KOPT-K1 (cell line): Measurements from ENCODE around the gene MRGPRF.

ENCODE experiments used
- H3K27ac ChIP-seq: fragments of 200-600 bp; sonication (generic); 2 replicates; pipeline ENCODE4 v1.5.1; 2016; ENCODE audit warnings: antibody characterized with exemption, mild to moderate bottlenecking, low read depth, low read length; ENCODE audit not compliant: poor library complexity, severe bottlenecking
- H3K36me3 ChIP-seq: fragments of 200-600 bp; sonication (generic); 2 replicates; pipeline ENCODE4 v1.5.1; 2017; ENCODE audit warnings: antibody characterized with exemption, mild to moderate bottlenecking, low read length, moderate library complexity; ENCODE audit not compliant: insufficient read depth
- H3K9me3 ChIP-seq: fragments of 200-600 bp; sonication (generic); 2 replicates; pipeline ENCODE4 v1.5.1; 2017; ENCODE audit warnings: antibody characterized with exemption, low read length, mild to moderate bottlenecking; ENCODE audit not compliant: insufficient read depth, poor library complexity, severe bottlenecking

Gene MRGPRF

DNA sequence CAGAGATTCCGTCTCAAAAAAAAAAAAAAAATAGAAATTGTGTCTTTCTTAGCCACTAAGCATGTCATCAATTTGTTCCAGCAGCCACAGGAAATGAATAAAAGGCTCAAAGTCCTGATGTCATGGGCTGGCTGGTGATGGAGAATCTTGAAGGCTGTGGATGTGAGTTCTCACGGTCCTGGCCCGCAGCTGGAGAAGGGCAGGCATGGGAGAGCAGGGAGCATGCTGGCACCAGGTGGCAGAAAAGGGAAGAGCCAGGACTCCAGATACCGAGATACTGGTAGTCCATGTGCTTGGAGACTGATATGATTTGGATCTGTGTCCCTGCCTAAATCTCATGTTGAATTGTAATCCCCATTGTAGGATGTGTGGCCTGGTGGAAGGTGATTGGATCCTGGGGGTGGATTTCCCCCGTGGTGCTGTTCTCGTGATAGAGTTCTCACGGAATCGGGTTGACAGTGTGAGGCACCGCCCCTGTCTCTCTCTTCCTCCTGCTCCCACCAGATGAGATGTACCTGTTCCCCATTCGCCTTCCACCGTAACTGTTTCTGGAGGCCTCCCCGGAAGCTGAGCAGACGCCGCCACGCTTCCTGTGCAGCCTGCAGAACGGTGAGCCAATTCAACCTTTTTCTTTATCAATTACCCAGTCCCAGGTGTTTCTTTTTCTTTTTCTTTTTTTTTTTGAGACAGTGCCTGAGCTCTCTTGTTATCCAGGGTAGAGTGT, 50.4 kb downstream of the MRGPRF start:
- Histone ChIP-seq H3K9me3 (no peaks in the 10 kb centered on the region), H3K27ac (peak overlapping the region; percentile 45), H3K36me3 (no peaks in the 10 kb centered on the region)

- no peak overlapping the region for H3K27ac ChIP-seq
- no peaks in the 10 kb centered on the region for H3K9me3 ChIP-seq
Measured at GRCh38 chr11:68961245-68961644, 51.8 kb downstream of the MRGPRF start.

GRCh38 chr11:68960294-68961071, 52.6 kb downstream of the MRGPRF start:
- Histone ChIP-seq H3K9me3 (no peaks in the 10 kb centered on the region), H3K27ac (no peak overlapping the region), H3K36me3 (no peaks in the 10 kb centered on the region)

More at GRCh38 chr11:68961245-68961644, 51.8 kb downstream of the MRGPRF start:
- no peaks in the 10 kb centered on the region for H3K36me3 ChIP-seq

GRCh38 chr11:68959465-68960293, 53.4 kb downstream of the MRGPRF start:
- Histone ChIP-seq H3K9me3 (no peaks in the 10 kb centered on the region), H3K36me3 (no peaks in the 10 kb centered on the region), H3K27ac (no peak overlapping the region)

DNA sequence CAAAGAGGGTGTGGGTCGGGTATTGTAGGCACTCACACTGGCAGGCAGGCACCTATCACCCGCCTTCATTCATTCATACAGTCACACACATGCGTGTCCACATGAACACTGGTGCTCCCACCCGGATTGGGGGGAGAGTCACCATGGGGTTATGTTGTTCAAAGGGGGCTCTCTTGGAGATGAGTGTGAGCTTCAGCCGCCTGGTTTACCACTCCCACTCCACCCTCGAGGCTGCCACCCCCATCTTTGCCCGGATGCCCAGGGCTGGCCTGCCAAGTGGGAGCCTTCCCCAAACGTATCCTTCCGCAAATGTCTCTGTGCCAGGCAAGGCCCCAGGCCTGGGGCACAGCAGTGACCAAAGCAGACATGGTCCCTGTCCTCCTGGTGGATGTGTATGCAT, 54.8 kb downstream of the MRGPRF start:
- H3K27ac ChIP-seq: no peak overlapping the region
- H3K9me3 ChIP-seq: no peaks in the 10 kb centered on the region
- no peaks in the 10 kb centered on the region for H3K36me3 ChIP-seq

DNA sequence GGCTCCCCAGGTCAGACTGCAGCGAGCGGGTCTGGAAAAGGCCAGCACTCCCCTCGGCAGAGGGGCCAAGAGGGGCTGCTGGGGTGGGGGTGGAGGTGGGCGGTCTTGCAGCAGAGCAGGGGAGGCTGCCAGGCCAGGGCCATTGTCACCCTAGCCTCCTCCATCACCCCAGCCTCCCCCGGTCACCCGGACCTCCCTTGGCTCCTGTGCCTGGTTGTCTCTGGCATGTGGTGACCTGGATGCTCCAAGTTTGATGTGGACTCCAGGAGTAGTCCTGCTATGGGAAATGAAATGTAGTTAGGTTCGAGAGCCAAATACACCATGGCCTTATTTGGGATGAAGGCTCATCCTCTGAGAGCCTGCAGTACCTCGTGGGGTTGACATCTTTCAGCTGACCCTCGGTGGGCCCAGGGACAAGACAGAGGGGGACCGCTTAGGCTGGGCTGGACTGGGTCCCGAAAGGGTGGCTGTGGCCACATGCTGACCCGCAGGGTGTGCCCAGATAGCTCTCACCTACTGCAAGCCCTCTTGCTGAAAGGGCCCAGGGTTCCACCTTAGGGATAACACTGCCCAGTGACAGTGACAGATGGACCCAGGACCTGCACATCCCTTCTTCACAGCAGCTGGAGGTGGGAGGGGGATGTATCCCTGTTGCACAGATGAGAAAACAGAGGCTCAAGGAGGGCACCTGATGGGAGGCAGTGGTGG, 56.3 kb downstream of the MRGPRF start:
- no peaks in the 10 kb centered on the region for H3K36me3 ChIP-seq
- H3K9me3 ChIP-seq: no peaks in the 10 kb centered on the region
- H3K27ac ChIP-seq: no peak overlapping the region

DNA sequence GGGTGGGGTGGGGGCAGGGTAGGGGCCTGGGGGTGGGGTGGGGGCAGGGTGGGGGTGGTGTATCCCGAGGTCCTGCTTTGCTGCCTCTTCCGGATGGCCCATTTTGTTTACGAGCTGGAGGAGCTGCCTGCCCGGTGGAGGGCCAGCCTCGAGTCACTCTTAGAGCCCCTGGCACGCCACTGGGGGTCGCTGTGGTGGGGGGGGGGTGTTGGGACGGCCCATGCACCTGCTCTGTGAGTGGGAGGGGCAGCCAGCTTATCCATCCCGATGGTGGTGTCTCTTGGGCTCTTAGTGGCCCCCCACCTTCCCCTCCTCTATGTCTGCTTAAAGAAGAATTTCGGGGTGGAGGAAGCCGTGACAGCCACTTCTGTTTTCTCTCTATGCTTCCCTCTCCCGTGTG, 56.9 kb downstream of the MRGPRF start:
- Histone ChIP-seq H3K9me3 (no peaks in the 10 kb centered on the region), H3K36me3 (no peaks in the 10 kb centered on the region), H3K27ac (no peak overlapping the region)

DNA sequence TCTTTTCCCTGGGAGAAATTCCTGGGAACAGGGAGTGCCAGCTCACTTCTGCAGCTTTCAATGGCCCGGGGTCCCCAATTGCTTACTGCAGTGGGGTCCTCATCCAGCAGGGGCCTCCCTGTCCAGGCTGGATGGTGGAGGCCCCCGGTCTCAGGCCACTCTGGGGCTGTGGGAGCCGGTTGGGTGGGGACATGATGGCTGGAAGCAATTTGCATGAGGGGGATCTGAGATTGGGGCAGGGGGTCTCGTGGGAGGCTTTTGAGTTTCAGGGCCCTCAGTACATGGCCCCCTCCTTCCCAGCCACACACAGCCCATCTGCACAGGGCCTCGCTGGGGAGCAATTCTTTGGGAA, 57.5 kb downstream of the MRGPRF start:
- no peaks in the 10 kb centered on the region for H3K9me3 ChIP-seq
- H3K27ac ChIP-seq: no peak overlapping the region
- H3K36me3 ChIP-seq: no peaks in the 10 kb centered on the region

DNA sequence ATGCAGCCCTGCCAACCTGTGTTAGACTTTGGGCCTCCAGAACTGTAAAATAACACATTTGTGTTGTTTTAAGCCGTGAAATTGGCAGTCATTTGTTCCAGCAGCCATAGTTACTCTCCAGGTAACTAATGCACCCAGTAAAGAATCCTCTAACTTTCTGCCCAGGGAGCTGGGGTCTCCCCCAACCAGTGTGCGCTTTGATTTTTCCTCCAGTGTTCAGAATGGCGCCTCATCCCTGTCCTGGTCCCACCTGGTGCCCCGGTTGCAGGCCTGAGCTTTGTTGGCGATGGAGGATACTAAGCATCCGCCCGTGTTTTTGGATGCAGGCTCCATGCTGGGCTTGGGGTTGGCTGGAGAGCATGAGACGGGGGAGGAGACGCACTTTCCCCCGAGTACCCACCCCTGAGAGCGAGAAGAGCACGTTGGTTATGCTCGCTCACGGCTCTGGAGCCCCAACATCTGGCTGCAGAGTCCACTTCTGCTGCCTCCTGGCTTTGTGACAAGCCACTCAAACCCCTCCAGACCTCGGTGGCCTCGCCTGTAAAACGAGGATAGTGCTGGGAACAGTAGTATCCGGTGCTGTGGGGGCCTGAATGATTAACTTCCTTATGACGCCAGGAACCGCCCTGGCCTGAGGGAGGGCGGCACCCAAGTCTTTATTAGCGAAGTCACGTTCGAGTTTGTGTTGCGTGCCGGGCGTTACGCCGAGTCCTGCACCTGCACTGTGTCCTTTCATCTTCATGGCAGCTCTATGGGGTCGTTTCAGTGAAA, 58.0 kb downstream of the MRGPRF start:
- no peak overlapping the region for H3K27ac ChIP-seq
- no peaks in the 10 kb centered on the region for H3K9me3 ChIP-seq

More for the DNA sequence above, 58.0 kb downstream of the MRGPRF start:
- H3K36me3 ChIP-seq: no peaks in the 10 kb centered on the region
